Astrocyte of the cerebellum (primary cell): ENCODE results near the gene PNPLA2.

Experiments
- DNase-seq: peaks from one replicate; pipeline ENCODE4 v3.0.0-alpha.2; 2011; ENCODE audit warnings: low read depth
- H3K4me3 ChIP-seq: 2 replicates; pipeline ENCODE4 v1.5.1; 2011; ENCODE audit warnings: mild to moderate bottlenecking, low read depth, low read length, moderate library complexity
- in situ Hi-C: cut with HindIII; loops from 2 replicates; pipeline ENCODE4 v1.10.0; 2017; ENCODE audit warnings: low sequenced_read_pairs
- TF ChIP-seq, protein P1 (sequence below): IDR thresholded peaks from 2 replicates; pipeline ENCODE4 v1.5.1; 2012; ENCODE audit warnings: low read length, low read depth, moderate library complexity, mild to moderate bottlenecking; ENCODE audit errors: missing control alignments

Gene PNPLA2

DNA sequence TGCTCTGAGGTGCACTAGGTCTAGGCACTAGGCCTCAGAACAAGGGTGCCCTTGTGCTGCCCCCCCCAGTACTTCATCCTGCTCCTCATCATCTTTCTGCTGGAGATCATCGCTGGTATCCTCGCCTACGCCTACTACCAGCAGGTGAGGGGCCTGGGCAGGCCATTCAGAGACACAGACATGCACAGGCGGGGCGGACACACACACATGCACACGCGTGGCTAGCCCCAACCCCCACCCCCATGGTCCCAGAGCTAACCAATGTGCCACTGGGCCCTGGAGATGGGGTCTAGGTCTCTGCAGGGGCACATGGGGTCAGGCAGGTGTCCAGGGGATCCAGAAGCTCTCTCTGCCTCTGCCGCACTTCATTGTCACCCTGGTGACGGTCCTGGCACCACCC lies 18.0 kb downstream of the PNPLA2 start:
- in situ Hi-C loops: no loop called here
- H3K4me3 ChIP-seq: no peak overlapping the region
- no peak for DNase-seq
- TF ChIP-seq, protein P1, sequence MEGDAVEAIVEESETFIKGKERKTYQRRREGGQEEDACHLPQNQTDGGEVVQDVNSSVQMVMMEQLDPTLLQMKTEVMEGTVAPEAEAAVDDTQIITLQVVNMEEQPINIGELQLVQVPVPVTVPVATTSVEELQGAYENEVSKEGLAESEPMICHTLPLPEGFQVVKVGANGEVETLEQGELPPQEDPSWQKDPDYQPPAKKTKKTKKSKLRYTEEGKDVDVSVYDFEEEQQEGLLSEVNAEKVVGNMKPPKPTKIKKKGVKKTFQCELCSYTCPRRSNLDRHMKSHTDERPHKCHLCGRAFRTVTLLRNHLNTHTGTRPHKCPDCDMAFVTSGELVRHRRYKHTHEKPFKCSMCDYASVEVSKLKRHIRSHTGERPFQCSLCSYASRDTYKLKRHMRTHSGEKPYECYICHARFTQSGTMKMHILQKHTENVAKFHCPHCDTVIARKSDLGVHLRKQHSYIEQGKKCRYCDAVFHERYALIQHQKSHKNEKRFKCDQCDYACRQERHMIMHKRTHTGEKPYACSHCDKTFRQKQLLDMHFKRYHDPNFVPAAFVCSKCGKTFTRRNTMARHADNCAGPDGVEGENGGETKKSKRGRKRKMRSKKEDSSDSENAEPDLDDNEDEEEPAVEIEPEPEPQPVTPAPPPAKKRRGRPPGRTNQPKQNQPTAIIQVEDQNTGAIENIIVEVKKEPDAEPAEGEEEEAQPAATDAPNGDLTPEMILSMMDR: no peak

DNA sequence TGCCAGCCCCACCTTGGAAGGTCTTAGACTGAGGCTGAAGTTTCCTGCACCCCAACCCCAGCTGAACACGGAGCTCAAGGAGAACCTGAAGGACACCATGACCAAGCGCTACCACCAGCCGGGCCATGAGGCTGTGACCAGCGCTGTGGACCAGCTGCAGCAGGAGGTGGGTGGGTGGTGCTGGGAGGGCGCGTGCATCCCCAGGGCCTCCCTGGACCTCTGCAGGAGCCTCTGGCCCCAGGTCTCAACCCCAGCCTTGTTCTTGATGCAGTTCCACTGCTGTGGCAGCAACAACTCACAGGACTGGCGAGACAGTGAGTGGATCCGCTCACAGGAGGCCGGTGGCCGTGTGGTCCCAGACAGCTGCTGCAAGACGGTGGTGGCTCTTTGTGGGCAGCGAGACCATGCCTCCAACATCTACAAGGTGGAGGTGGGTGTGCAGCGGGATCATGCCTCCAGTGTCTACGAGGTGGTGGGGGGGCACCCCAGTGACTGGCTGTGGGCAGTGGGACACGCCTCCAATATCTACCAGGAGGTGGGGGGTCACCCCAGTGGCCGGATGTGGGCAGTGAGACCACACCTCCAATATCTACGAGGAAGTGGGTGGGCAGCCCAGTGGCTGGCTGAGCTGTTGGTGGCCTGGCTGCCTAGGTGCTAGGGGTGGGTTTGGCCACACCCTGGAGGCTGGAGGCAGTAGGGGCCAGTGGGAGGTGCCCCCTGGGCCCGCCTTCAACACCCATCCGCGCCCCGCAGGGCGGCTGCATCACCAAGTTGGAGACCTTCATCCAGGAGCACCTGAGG lies 18.7 kb downstream of the PNPLA2 start:
- DNase-seq: no peak
- TF ChIP-seq, protein P1: no peak
- in situ Hi-C loops: no loop called here
- H3K4me3 ChIP-seq: no peak overlapping the region

DNA sequence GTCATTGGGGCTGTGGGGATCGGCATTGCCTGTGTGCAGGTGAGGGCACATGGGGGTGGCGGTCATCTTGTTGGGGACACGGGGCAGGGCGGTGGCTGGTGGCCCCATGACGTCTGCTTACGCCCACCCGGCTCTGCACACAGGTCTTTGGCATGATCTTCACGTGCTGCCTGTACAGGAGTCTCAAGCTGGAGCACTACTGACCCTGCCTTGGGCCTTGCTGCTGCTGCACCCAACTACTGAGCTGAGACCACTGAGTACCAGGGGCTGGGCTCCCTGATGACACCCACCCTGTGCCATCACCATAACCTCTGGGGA lies 19.2 kb downstream of the PNPLA2 start:
- in situ Hi-C loops: no loop called here
- H3K4me3 ChIP-seq: no peak overlapping the region
- no peak for DNase-seq
- TF ChIP-seq, protein P1: no peak

DNA sequence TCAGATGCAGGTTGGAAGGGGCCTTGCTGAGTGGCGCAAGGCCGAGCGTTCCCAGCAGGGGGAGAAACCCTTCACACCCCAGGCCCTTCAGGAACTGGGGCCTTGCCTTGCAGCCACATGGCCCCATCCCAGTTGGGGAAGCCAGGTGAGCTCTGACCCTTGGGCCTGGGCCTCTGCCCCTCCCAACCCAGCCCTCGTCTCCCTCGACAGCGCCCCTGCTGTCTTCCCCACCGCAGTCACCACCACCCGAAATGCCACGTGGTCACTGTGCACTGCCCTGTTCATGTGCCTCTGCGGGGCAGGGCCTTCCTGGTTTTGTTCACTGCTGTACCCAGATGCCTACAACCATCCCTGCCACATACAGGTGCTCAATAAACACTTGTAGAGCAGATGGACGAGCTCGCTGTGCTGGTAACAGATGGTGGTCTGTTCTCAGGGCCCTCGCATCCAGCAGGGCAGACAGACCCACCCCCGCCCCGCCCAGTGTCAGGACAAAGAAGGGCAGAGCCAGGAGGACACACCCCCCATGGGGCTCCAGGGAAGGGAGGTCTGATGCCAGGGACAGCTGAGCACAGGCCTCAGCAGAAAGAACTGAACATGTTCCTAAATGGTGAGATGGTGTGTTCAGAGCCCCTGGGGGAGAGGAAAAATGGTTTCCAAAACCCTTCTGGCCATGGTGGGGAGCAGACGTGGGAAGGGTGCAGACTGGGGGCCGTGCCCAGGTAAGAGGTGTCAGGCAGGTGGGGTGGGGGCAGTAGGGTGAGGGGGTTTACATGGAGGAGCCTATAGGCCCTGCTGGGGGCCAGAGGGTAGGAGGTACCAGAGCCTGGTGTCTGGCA lies 19.9 kb downstream of the PNPLA2 start:
- TF ChIP-seq, protein P1: peak; percentile 15
- in situ Hi-C loops: no loop called here
- DNase-seq: no peak
- no peak overlapping the region for H3K4me3 ChIP-seq

DNA sequence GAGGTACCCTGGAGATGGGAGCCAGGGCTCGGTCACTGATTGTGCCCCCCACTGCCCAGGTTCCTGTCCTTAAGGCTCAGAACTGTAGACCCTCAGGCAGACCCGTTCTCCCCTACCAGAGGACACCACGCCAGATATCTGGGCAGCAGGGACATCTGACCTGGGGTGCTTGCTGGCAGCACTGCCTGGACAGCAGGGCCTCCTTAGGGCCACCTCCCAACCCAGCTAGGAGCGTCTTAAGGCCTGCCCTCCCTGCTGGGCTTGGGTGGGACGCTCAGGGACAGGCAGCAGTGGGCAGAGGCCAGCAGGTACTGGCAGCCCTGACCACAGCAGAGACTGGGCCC lies 20.5 kb downstream of the PNPLA2 start:
- H3K4me3 ChIP-seq: no peak overlapping the region
- in situ Hi-C loops: no loop called here
- TF ChIP-seq, protein P1: no peak
- no peak for DNase-seq

DNA sequence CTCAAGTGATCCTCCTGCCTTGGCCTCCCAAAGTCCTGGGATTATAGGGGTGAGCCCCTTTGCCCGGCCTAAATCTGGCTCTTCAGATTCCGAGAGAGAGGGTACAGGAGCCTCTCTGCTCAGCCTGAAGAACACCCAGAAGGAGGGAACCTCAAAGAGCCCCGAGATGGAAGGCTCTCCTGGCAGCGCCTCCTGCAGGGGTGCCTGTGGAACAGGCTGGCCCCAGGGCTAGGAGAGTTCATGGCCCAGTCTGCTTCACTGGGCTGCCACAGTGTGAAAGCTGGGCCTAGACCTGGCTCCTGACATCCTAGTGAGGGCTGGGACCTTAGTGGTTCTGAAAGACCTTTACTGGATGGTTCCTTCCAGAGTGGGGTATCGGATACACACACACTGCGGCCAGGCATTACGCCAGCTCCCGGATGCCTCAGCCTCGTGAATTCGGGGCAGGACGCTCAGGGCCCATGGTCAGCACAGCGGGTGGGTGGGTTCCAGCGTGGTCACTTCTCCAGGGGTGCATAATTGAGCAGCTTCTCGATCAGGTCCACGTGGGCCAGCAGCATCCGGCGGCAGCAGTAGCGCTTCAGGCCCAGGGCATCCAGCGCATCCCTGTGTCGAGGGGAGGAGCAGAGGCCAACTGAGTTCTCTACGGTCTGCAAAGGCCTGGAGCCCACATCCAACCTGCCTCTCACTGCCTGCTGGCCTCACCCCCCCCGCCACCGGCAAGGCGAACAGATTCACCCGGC lies 21.3 kb downstream of the PNPLA2 start:
- H3K4me3 ChIP-seq: no peak overlapping the region
- DNase-seq: no peak
- in situ Hi-C loops: no loop called here
- TF ChIP-seq, protein P1: peak; percentile 26
